HG03457 (cell line): ENCODE results near the gene PLA2G7.

Experiments
- ATAC-seq: cut with Tn5 transposase; IDR thresholded peaks from one replicate; pipeline ENCODE4 v1.9.1; 2021; ENCODE audit warnings: moderate number of reproducible peaks; ENCODE audit not compliant: unreplicated experiment

PLA2G7 gene

GRCh38 chr6:46690141-46690755 lies 44.9 kb downstream of the PLA2G7 start:
- no peak for ATAC-seq

- no peak for ATAC-seq
These were observed 45.5 kb downstream of the PLA2G7 start for GRCh38 chr6:46689657-46690056.

- no peak for ATAC-seq
These were observed 46.2 kb downstream of the PLA2G7 start for GRCh38 chr6:46688966-46689335.

- no peak for ATAC-seq
These were observed 46.8 kb downstream of the PLA2G7 start for GRCh38 chr6:46688117-46688965.

GRCh38 chr6:46687619-46688097 lies 47.5 kb downstream of the PLA2G7 start, which contains the start of gene TDRD6:
Gene TDRD6 (plus strand): TSS chr6:46687885. CDS start chr6:46688129, 244 bp downstream.
- no peak for ATAC-seq

- no peak for ATAC-seq
These were observed 50.4 kb downstream of the PLA2G7 start for GRCh38 chr6:46684771-46685170.

GRCh38 chr6:46677314-46677654 lies 57.9 kb downstream of the PLA2G7 start:
- ATAC-seq = no peak

- ATAC-seq = no peak
These were observed 58.4 kb downstream of the PLA2G7 start for GRCh38 chr6:46676604-46677313.

- no peak for ATAC-seq
These were observed 60.8 kb downstream of the PLA2G7 start for GRCh38 chr6:46674410-46674809.

GRCh38 chr6:46667377-46667776 lies 67.8 kb downstream of the PLA2G7 start:
- ATAC-seq = no peak

- no peak for ATAC-seq
These were observed 73.7 kb downstream of the PLA2G7 start for GRCh38 chr6:46661483-46661882.

- no peak for ATAC-seq
These were observed 77.5 kb downstream of the PLA2G7 start for GRCh38 chr6:46657642-46658041.

GRCh38 chr6:46655803-46656202 lies 79.4 kb downstream of the PLA2G7 start:
- no peak for ATAC-seq
